HG02970 (cell line): ENCODE results near the gene TNFRSF1A.
"Not testable (repeated sequence)": the region's sequence is repeated elsewhere in the genome, so short reads cannot be mapped to it uniquely, and the experiment has no call there.

Source experiments
- ATAC-seq: cut with Tn5 transposase; IDR thresholded peaks from one replicate; pipeline ENCODE4 v1.9.1; 2021; ENCODE audit warnings: mild to moderate bottlenecking, moderate library complexity, moderate number of reproducible peaks; ENCODE audit not compliant: unreplicated experiment, low FRiP score

Gene TNFRSF1A

DNA sequence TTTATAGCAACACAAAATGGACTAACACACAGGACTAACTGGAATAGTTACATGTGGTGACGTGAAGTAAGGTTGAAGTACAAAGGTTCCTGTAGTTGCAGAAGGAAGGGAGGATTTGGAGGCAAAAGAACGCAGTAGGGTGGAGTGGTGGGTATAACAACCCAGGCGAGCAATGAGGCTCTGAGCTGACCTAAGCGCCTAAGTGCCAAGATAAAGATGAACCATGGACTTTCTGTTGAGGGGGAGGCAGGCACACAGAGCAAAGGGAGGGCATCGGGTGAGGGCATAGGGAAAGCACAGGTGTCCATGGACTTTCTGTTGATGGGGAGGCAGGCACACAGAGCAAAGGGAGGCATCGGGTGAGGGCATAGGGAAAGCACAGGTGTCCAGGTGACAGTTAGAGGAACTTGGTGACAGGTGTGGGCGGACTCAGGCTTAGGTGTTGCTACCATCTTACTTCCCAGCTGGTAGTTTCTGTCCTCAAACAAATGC lies 18.2 kb upstream of the TNFRSF1A start:
- no peak for ATAC-seq

DNA sequence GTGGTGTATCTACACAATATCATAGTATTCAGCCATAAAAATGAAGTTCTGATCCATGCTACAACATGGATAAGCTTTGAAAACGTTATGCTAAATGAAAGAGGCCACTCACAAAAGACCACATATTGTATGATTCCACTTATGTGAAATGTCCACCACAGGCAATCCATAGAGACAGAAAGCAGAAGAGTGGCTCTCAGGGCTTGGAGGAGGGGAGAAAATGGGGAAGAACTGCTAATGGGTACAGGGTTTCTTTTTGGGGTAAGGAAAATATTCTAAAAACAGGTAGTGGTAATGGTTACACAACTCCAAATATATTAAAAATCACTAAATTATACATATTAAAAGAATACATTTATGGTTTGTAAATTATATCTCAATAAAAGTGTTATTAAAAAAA lies 17.0 kb upstream of the TNFRSF1A start:
- no peak for ATAC-seq

DNA sequence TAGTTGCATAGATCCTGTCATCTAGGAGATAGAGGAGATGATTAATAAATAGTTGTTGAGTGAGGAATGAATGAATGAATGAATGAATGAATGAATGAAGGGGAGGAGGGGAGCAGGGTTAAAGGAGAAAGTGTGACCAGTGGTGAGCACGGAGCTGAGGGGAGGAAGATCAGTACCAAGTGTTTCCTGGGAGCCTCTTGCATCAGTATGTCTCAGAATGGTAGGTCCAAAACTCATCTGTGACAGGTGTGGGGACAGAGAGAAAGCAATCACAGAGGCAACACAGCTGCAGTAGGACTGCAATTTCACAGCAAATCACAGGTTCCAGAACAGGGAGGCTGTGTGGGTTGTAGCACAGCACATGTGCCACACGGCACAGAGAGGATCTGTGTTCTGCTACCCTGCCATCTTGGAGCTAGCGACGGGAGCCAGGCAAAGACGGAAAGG lies 14.5 kb upstream of the TNFRSF1A start:
- no peak for ATAC-seq

DNA sequence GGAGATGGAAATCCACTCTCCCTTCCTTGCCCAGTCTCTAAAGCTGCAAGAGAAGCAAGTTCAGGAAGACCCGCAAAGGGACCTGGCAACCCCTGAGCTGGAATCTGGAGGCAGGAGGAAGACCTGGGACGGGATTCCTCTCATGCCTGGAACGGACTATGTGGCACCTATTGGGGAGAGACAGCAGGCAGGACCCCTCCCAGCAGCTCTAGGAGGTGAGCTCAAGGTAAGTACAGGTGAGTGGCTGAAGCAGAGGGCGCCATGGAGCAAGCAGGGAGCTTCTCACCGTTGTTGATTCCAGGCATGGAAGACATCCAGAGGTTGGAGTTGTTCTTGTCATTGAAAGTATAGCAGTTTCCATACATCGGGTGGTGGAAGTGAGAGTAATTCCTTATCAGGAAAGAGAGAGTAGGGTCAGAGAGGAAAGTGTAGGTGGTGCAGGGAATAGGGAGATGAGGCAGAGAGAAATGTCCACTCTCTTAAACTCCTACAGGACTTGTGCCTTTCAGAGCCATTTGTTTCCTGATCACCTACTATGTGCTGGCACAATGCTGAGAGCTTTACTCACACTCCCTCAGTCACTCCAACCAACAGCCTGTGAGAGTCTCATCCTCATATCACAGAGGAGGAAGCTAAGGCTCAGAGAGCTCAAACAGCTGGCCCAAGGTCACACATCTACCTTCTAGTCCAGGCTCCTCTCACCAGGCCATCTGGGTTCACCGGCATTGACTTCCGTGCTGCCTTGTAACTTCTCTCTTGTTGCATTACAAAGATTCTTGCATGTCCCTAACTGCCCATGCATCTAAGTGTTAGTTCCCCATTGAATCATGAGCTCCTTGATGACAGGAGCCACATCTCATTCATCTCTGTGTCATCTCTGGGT lies 13.9 kb upstream of the TNFRSF1A start:
- no peak for ATAC-seq

DNA sequence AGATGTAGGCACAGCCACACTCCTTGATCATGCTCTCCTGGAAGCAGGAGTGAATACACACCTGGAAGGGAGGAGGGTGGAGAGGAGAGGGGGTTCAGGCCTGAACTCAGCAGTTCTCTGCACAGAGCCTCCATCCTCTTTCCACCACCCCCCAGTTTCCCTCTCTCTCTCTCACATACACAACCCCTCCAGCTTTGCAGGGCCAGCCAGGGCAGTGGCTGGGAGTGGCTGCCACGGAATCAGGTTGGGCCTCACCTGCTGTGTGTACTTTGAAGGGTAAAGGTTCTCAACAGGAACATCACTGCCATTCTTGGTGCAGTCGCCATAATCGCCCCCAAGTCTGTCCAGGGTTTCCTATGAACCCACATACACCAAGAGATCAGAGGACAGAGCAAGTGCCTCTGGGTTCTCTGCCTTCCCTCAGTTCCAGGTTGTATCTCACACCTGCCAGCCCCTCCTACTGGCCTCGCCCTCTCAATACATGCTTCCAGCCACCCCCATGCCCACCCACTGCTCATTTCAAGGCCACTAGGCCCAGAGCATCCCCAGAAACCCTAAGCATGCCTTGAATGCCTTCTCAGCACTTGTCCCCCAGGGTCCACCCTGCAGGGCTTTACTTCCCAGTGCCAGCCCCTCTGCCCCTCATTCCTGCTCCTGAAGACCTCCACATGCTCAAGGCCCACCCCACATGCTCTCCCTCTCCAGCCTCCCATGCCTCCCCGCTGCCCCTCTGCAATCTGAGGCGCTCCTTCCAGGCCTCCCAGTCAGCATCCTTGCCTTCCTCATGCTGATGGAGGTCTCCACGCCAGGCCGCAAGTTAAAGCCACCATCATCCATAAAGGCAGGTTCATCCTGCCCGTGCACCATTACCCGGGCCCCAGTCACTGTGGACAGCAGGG lies 12.9 kb upstream of the TNFRSF1A start:
- no peak for ATAC-seq

DNA sequence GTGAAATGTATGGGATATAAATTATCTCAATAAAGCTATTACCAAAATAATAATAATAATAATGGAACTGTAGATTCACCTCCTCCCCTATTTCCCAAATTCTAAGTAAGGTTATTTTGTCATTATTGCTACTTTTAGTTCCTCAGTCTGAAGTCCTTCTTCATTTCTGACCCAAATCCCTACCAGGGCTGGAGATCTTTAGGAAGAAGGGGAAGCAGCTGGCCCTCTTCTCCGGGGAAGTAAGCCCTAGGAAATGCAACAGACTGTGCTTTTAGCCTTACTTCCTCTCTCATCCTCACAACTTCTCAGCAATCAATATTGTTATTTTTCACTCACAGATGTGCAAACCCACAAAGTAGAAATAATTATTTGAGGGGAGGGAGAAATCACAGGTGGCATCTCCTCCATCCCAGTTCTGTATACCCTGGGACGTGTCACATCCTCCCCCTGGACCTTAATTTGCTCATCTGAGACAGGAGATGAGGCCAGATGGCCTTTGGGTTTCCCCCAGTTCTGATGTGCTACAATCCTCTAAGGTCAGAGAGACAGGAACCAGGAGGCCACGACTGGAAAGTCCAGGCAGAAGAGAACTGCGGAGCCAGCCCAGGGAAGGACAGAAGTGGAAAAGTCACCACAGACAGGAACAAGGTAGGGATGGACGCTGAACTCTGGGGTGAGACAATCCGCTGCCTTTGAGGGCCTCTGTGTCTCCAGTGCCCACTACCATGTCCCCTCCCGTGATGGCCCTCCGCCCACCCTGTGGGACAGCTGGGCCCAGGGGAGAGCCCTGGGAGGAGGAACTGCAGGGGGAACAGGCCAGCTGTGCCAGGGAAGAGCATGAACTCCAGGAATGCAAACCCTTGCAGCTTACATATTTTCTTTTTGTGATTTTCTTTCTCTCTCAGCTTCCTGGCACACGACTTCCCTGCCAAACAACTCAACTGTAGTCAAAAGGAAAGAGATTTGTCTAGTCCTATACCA lies 10.6 kb upstream of the TNFRSF1A start:
- ATAC-seq: no peak

DNA sequence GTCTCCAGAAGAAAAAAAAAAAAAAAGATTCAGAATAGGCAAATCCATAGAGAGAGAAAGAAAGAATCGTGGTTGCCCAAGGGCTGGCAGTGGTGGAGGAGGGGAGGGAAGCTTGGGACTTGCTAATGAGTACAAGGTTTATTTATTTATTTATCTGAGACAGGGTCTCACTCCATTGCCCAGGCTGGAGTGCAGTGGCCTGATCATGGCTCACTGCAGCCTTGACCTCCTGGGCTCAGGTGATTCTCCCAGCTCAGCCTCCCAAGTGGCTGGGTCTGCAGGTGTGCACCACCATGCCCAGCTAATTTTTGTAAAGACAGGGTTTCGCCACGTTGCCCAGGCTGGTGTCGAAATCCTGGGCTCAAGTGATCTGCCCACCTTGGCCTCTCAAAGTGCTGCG lies 9.7 kb upstream of the TNFRSF1A start:
- ATAC-seq: no peak

DNA sequence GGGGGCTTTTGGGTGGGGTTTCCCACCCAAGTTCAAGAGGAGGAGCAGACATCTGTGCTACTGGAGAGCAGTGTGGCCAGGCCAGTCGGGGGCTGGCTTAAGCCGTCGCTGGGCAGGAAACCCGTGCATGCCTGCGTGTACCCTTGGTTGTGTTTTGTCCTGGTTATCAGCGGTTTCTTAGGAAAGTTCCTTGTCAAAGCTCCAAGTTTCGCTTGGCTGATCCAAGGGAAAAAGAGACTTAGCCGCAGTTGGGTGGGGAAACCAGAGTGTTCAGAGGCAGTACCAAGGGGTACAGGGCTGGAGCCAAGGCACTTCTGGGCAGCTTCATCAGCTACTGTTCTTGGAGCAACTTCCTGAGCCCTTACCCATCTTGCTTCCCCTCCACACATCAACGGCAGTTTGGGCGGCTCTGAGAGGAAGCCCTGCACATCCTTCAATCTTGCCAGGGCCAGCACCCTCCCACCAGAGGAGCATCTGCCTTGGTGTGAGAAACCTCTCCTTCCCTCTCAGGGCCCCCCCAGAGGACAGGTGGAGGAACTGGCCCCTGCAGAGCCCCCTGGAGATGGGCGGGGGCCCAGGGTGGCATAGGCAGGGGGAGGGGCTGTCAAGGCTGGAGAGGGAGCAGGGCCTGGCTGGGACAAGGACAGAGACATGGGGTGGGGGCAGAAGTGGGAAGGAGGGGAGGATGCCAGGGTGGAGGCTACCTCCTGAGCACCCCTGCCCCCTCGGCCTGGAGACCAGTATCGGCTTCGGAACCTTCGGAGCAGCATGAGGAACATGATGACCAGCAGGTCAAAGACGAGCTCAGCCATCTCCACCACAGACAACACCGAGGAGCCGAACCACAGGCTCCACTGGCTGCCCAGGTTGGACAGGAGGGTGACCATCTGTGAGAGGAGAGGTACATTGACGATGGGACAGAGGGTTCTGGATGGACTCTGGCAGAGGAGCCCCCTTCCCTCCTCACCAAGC lies 5.8 kb upstream of the TNFRSF1A start:
- no peak for ATAC-seq

DNA sequence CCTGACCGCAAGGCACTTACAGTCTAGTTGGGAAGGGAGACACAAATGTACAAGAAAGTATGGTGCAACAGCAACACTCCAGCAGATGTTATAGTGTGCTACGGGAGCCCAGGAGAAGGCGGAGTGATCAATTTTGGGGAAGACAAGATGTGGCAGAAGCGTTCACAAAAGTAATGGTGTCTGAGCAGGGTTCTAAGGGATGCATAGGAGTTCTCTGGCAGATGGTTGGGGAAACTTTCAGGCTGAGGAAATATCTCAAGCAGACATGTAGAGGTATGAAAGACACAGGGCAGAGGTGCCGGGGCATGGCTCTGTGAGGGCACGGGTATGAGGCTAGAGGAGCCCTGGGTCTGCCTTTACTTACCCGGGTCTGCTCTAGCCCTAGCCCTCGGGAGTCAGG lies 5.1 kb upstream of the TNFRSF1A start:
- no peak for ATAC-seq

DNA sequence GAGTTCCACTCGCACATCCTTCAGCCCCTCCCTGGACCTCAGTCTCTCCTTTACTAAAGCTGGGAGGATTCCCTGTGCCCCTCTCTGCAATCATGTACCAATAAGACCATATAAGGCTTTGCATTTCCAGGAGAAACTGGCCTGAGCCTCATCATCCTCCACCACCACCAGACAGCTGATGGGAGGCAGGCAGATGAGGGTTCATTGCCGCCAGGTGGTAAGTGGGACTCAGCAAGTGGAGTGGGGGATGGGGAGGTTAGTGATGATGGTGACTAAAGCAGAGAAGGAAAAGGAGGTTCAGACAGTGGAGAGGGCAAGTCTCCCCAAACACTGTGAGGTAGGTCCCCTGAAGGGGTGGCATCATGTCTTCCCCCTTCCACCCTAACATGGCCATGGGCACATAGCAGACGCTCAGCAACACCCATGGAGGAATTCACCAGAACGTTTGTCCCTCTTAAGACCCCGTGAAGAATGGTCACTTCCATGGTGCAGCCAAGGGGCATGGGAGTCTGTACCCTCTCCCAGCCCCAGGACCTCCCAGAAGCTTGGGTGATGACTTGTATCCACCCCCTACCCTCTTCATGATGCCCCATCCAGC lies 4.5 kb upstream of the TNFRSF1A start:
- no peak for ATAC-seq

DNA sequence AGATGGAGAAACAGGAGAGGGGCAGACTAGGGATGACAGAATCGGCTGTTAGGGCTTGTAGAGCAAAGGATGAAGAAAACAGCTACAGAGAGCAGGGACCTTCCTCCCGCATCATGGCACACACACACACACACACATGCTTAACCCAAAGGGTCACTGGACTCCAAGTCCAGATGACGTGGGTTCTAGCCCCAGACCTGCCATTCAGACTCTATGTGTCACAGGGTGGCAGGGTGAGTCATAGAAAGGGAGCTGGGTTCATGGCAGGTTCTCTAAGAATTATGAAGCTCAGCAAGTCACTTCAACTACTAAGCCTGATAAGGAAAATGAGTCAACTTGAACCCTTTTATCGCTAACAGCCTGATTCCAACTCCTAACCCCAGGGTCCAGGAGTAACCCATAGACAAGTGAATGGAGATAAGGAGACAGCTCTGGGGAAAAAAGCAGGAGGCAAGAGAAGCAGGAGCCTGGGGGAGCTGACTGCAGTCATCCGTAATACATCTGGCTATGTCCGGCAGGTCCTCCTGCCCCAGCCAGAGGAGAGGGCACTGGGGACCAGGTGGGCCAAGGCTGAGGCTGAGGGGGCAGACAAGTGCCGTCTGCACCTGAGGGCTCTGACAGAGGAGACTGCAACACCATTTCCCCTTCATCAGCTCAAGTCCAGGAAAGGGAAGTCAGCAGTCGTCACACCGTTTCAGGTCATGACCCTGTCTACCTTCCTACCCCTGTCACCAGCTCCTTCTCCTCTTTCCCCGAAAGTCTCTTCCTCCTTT lies 3.6 kb upstream of the TNFRSF1A start:
- ATAC-seq: no peak

DNA sequence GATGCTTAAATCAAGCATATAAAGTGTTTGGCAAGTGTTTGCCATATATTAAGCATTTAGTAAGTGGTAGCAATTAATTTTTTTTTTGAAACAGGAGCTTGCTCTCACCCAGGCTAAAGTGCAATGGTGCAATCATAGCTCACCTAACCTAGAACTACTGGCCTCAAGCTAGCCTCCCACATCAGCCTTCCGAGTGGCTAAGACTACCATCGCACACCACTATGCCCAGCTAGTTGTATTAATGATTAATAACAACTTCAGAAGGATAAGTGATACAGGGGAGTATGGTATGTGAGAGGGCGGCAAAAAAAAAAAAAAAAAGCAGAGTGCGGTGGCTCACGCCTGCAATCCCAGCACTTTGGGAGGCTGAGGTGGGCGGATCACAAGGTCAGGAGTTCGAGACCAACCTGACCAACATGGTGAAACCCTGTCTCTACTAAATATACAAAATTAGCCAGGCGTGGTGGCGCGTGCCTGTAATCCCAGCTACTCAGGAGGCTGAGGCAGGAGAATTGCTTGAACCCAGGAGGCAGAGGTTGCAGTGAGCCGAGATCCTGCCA lies 2.3 kb upstream of the TNFRSF1A start:
- ATAC-seq: not testable (repeated sequence)

DNA sequence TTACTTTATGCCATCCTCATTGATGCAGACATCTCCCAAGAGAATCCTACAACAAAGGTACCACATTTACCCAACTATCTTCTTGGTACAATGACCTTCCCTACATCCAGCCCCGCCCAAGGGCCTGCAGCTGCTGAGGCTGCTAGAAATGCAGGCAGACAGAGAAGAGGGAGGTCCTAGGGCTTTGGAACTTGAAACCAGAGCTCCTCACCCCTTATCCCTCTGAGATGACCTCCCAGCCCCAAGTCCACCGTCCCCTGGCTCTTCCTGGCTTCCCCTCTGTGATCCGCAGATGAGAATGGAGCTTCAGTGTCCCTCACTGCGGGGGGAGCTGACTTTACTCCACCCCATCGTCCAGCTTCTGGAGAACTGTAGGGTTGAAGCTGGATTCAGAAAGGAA lies 1.6 kb upstream of the TNFRSF1A start:
- no peak for ATAC-seq

DNA sequence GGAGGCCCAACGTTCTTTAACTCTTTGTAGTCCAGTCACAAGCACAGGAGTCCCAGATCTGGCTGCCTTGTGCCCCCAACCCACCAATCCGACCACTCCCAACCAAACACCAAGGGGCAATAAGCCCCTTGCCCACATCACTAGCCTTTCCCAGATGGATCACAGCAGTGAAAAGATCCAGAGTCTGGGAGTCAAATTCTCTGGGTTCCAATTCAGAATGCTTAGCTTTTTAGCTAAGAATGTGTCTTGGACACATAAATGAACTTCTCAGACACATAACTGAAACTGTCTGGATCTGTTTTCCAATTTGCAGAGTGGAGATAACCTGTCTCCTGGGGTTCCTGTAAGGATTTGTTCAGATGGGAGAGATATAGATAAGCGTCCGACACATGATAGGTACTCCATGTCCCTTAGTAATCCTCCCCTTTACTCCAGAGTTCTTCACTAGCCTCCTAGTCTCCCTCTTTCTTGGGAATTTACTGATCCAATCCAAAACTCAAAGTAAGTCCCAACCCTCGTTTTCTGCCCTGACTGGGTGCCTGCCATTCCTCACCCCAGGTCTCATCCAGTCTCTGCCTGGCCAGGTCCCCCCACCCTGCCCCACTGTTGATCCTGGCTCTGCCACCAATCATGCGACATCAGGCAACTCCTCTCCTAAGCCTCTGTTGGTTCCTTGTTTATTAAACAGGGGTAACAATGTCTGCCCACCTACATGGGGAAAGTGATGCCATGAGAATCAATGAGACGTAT lies 439 bp upstream of the TNFRSF1A start:
- no peak for ATAC-seq

DNA sequence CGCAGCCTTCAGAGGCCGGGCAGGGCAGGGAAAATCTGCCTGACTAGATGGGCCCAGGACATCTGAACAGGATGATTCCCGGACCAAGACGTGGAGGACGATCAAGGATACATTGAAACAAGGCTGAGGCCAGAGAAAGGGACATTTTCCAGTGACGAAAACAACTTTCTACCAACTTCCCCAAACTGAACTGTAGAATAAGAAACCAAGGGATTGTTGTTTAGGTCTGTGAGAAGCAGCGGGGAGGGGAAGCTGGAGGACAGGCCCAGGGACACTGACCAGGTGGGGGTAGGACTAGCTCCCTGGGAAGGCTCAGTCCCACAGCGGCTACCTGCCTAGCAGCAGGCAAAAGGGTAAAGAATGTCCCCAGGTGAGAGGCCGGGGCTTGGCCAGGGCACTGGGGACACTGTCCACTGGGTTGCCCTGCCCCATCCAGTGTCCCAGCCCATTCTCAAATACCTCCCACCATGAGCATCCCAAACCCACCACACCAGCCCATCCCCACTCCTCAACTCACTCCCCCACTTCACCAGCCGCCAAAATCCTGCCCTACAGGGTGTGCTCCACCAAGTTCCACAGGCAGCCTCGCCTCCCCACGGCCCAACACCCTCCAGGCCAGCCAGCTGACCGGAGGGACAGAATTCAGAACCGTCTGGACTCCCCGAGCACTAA lies 995 bp downstream of the TNFRSF1A start:
- no peak for ATAC-seq

DNA sequence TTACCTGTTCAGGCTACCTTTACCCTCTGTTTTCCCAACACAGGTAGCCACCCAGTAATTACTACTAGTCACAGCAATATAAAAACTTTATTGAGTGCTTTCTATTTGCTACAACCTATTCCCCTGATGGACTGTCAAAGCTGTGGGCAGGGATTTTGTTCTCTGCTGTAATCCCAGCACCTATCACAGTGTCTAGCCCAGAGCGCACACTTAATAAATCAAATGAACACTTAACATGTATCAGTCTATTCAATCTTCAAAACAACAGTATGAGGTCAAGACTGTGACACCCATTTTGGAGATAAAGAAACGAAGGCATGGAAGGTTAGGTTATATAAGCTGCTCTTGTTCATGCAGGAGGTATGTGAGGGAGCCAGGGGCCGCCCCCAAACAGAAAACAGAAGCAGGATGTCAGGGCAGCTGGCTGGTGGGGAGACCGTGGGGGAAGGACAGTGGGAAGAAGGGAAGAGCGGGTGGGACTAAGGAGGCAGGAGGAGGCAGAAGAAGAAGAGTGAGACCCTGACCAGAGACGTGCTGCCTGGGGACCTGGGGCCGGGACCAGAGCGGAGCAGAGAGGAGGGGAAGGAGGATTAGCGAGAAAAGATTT lies 1.7 kb downstream of the TNFRSF1A start:
- no peak for ATAC-seq
